DND-41 (cell line): ENCODE measurements around the gene SDF2.

Experiments used
- ATAC-seq: fragments of 200-7000 bp; cut with Tn5 transposase; 3 replicates; pipeline ENCODE4 v1.9.1; 2021; ENCODE audit warnings: low read depth; ENCODE audit not compliant: insufficient read depth
- DNase-seq: peaks from one replicate; pipeline ENCODE4 v3.0.0-alpha.2; 2020
- H2AFZ ChIP-seq: 2 replicates; pipeline ENCODE4 v1.6.0; 2012; ENCODE audit warnings: low read depth, low read length
- H3K27ac ChIP-seq: 2 replicates; pipeline ENCODE4 v1.5.1; 2012; ENCODE audit warnings: low read length, inconsistent platforms
- H3K27me3 ChIP-seq: fragments of 200-600 bp; sonication (generic); 2 replicates; pipeline ENCODE4 v1.6.0; 2012; ENCODE audit warnings: low read length, mild to moderate bottlenecking, inconsistent platforms; ENCODE audit not compliant: insufficient read depth, poor library complexity
- H3K36me3 ChIP-seq: 2 replicates; pipeline ENCODE4 v1.5.1; 2012; ENCODE audit warnings: low read length, inconsistent platforms; ENCODE audit not compliant: insufficient read depth
- H3K4me1 ChIP-seq: 2 replicates; pipeline ENCODE4 v1.5.1; 2012; ENCODE audit warnings: mild to moderate bottlenecking, low read length; ENCODE audit not compliant: insufficient read depth
- H3K4me2 ChIP-seq: 2 replicates; pipeline ENCODE4 v1.6.0; 2012; ENCODE audit warnings: mild to moderate bottlenecking, moderate library complexity, low read length, inconsistent platforms; ENCODE audit not compliant: insufficient read depth
- H3K4me3 ChIP-seq, 2 experiments: fragments of 200-600 bp in 1 of 2; shearing (Covaris generic) in 1 of 2; 2 replicates each; pipeline ENCODE4 v1.5.1; 2012 to 2016; ENCODE audit warnings: inconsistent platforms in 2 of 2, low read length in 2 of 2, mild to moderate bottlenecking in 2 of 2, low read depth in 1 of 2, moderate library complexity in 1 of 2
- H3K79me2 ChIP-seq: 2 replicates; pipeline ENCODE4 v1.6.0; 2012; ENCODE audit warnings: low read length, inconsistent platforms; ENCODE audit not compliant: insufficient read depth
- H3K9ac ChIP-seq: 2 replicates; pipeline ENCODE4 v1.6.0; 2012; ENCODE audit warnings: low read depth, mild to moderate bottlenecking, inconsistent platforms, low read length, moderate library complexity
- H3K9me3 ChIP-seq: 2 replicates; pipeline ENCODE4 v1.5.1; 2012; ENCODE audit warnings: low read length, moderate library complexity, mild to moderate bottlenecking, inconsistent platforms; ENCODE audit not compliant: insufficient read depth, severe bottlenecking
- H4K20me1 ChIP-seq: 2 replicates; pipeline ENCODE4 v1.6.0; 2012; ENCODE audit warnings: low read length; ENCODE audit not compliant: insufficient read depth
- EZH2 ChIP-seq: IDR thresholded peaks from 3 replicates; pipeline ENCODE4 v1.6.1; 2012; ENCODE audit warnings: borderline replicate concordance, low read depth, mild to moderate bottlenecking, moderate library complexity, low read length, inconsistent platforms; ENCODE audit not compliant: severe bottlenecking
- TF ChIP-seq, protein P1 (sequence below): IDR thresholded peaks from 2 replicates; pipeline ENCODE4 v1.5.1; 2012; ENCODE audit warnings: borderline replicate concordance, low read length, moderate library complexity, mild to moderate bottlenecking; ENCODE audit not compliant: poor library complexity, severe bottlenecking; ENCODE audit errors: extremely low read depth

Gene SDF2

DNA sequence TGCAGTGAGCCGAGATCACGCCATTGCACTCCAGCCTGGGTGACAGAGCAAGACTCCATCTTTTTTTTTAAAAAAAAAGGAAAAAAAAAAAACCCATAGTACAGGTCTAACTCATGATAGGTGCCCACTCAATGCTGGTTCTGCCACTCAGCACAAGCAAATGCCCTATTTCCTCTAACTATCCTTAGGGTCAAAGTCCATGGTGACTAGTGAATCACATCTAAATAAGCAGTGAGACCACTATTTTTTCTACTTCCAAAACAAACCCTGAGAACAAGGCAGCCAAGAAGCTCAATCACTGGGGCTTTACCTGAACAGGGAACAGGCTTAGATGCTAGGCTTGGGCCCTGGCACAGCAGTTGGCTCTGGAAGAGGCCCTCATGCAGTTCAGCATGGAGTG, 20.1 kb downstream of the SDF2 start:
- peaks cover 51% of the 10 kb centered on the region for H3K79me2 ChIP-seq
- H3K4me2 ChIP-seq = no peak overlapping the region
- H3K4me1 ChIP-seq = peaks cover 39% of the 10 kb centered on the region
- H4K20me1 ChIP-seq = peaks cover 32% of the 10 kb centered on the region
- no peak for DNase-seq
- no peak overlapping the region for H3K9ac ChIP-seq
- H3K9me3 ChIP-seq = no peaks in the 10 kb centered on the region
- H2AFZ ChIP-seq = no peak overlapping the region
- H3K27ac ChIP-seq = no peak overlapping the region
- no peaks in the 10 kb centered on the region for H3K27me3 ChIP-seq
- H3K36me3 ChIP-seq = peaks cover 67% of the 10 kb centered on the region
- TF ChIP-seq, protein P1, sequence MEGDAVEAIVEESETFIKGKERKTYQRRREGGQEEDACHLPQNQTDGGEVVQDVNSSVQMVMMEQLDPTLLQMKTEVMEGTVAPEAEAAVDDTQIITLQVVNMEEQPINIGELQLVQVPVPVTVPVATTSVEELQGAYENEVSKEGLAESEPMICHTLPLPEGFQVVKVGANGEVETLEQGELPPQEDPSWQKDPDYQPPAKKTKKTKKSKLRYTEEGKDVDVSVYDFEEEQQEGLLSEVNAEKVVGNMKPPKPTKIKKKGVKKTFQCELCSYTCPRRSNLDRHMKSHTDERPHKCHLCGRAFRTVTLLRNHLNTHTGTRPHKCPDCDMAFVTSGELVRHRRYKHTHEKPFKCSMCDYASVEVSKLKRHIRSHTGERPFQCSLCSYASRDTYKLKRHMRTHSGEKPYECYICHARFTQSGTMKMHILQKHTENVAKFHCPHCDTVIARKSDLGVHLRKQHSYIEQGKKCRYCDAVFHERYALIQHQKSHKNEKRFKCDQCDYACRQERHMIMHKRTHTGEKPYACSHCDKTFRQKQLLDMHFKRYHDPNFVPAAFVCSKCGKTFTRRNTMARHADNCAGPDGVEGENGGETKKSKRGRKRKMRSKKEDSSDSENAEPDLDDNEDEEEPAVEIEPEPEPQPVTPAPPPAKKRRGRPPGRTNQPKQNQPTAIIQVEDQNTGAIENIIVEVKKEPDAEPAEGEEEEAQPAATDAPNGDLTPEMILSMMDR = no peak
- TF ChIP-seq EZH2 = no peak
- no peak for ATAC-seq
- no peak overlapping the region for H3K4me3 ChIP-seq

DNA sequence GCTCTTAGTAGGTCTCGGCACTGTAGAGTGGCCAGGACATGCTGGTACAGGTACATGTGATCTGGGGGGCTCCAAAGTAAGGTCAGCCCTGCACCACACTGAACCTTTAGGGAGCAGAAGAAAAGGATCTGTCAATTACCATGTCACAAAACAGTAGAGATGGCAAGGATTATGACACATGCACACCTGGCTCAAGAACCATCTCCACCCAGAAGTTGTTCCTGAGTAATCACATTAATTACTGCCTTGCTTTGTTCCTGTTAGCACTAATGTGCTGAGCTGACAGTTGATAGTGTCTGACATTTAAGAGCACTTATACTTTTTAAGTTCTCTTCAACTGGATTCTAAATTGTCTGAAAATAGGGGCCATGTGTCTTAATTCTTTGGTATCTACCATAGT, 26.2 kb downstream of the SDF2 start:
- DNase-seq (no peak), ATAC-seq (no peak)
- no peak overlapping the region for H3K27ac ChIP-seq
- no peak overlapping the region for H2AFZ ChIP-seq
- H3K27me3 ChIP-seq = no peaks in the 10 kb centered on the region
- H4K20me1 ChIP-seq = peaks cover 35% of the 10 kb centered on the region
- H3K79me2 ChIP-seq = peaks cover 32% of the 10 kb centered on the region
- no peak overlapping the region for H3K4me3 ChIP-seq
- peaks cover 8% of the 10 kb centered on the region; the same call in 1 of the 2 replicates for H3K4me1 ChIP-seq
- no peak for TF ChIP-seq EZH2
- TF ChIP-seq, protein P1 = no peak
- H3K4me2 ChIP-seq = no peak overlapping the region
- H3K36me3 ChIP-seq = peaks cover 97% of the 10 kb centered on the region
- no peak overlapping the region for H3K9ac ChIP-seq
- no peaks in the 10 kb centered on the region for H3K9me3 ChIP-seq

DNA sequence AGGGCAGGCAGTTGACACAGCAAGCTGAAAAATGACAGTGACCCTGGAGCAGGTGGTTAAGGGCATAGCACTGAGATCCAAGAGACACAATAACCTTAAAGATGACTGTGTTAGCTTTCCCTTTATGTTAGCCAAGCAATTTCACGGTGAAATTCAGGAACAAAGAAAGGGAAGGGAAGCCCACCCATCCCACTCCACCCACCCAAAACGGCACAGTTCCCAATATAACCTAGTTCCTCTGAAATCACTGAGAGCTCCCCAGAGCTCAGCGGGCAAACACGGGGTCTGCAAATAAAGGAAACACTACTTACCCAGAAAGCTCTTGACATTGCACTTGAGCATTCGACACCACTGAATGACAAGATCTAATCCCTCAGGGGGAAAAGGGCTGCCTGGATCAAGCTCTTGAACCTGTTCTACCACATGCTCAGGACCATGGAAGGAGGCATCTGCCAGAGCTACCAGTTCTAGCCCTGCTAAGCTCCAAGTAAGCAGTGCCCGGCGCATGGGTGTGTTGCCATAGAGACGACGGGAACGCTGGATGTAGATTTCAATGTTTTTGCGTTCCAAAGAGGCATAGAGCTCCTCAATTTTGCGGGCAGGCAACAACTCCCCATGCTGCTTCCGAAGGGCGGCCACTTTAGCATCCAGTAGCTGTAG, 27.4 kb downstream of the SDF2 start:
- H3K9ac ChIP-seq = no peak overlapping the region
- TF ChIP-seq, protein P1 = no peak
- TF ChIP-seq EZH2 = no peak
- peaks cover 6% of the 10 kb centered on the region; the same call in 1 of the 2 replicates for H3K4me1 ChIP-seq
- H3K9me3 ChIP-seq = no peaks in the 10 kb centered on the region
- H2AFZ ChIP-seq = no peak overlapping the region
- peaks cover 30% of the 10 kb centered on the region for H3K79me2 ChIP-seq
- DNase-seq = no peak
- no peaks in the 10 kb centered on the region for H3K27me3 ChIP-seq
- no peak for ATAC-seq
- no peak overlapping the region for H3K4me2 ChIP-seq
- no peak overlapping the region for H3K27ac ChIP-seq
- peaks cover 98% of the 10 kb centered on the region for H3K36me3 ChIP-seq
- H4K20me1 ChIP-seq = peaks cover 35% of the 10 kb centered on the region
- H3K4me3 ChIP-seq = no peak overlapping the region
